ENCODE results near the gene RFX7.

DNA sequence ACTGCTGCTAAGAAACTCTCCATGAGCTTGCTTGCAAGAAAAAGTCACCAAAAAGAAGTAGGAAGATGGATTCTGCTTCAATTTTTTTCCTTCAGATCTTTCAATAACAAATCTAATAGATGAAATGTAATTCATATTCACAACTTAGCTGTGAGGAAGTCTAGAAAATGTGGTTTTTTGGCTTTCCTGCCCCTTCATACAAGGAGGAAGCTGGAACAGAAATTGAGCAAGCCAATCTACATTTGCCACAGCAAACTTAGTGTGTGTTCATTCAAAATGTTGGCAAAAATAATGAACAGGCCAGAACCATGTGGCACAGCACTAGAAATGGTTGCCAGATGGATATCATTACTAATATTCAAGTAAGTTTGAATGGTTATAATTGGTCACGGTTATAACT, 157.1 kb downstream of the RFX7 start:
- TF ChIP-seq YY1 (IDR thresholded peaks at IDR 0.05; ENCODE audit: insufficient read depth, insufficient read length) (no peak), ZNF274 (IDR thresholded peaks at IDR 0.05; ENCODE audit: low read depth, low read length) (no peak), SUZ12 (IDR thresholded peaks at IDR 0.05; ENCODE audit: extremely low read depth, insufficient read depth, insufficient read length) (no peak)

Measured in NT2/D1 (cell line).